PC-3 (cell line): ENCODE results near the gene NEK4. TPM values are rescaled to one million over a fixed set of nuclear protein-coding genes. Genes with fewer than 3 reads are reported as not detected.

ENCODE experiments used
- ATAC-seq: fragments of 200-7000 bp; cut with Tn5 transposase; 2 replicates; pipeline ENCODE4 v1.9.1; 2020; ENCODE audit warnings: mild to moderate bottlenecking, moderate library complexity
- BruUV-seq: library from RNA; stranded (reverse); fragments of 400-500 nt; replicated peaks from 2 replicates; lab custom pipeline; 2021; lab: Mats Ljungman, UMichigan
- CTCF ChIA-PET: fragments of 300-600 bp; sonication (Branson Sonifier 250); formaldehyde crosslinking; loops from one replicate; lab custom pipeline; 2022; ENCODE audit warnings: antibody characterized with exemption; lab: Charles Lee
- POLR2A ChIA-PET: fragments of 300-600 bp; sonication (Branson Sonifier 250); formaldehyde crosslinking; loops from one replicate; lab custom pipeline; 2022; ENCODE audit warnings: antibody characterized with exemption; ENCODE audit not compliant: unreplicated experiment; lab: Charles Lee
- DNase-seq: peaks from one replicate; pipeline ENCODE4 v3.0.0-alpha.2; 2015
- H2AFZ ChIP-seq: fragments of 300-600 bp; sonication (generic); 2 replicates; pipeline ENCODE4 v1.6.0; 2016; ENCODE audit warnings: antibody characterized with exemption, low read length
- H3F3A ChIP-seq: fragments of 300-600 bp; sonication (generic); one replicate; pipeline ENCODE4 v1.6.0; 2017; ENCODE audit warnings: antibody characterized with exemption, low read length, control low read depth, mild to moderate bottlenecking; ENCODE audit not compliant: unreplicated experiment
- H3K27ac ChIP-seq: fragments of 300-600 bp; sonication (generic); 2 replicates; pipeline ENCODE4 v1.5.1; 2016; ENCODE audit warnings: mild to moderate bottlenecking, low read length
- H3K27me3 ChIP-seq: fragments of 300-600 bp; sonication (generic); 2 replicates; pipeline ENCODE4 v1.6.1; 2016; ENCODE audit warnings: low read length, mixed read lengths
- H3K36me3 ChIP-seq: fragments of 300-600 bp; sonication (generic); 2 replicates; pipeline ENCODE4 v1.6.1; 2016; ENCODE audit warnings: low read depth, mixed run types, low read length, mixed read lengths
- H3K4me1 ChIP-seq: fragments of 300-600 bp; sonication (generic); 2 replicates; pipeline ENCODE4 v1.5.1; 2016; ENCODE audit warnings: low read length; ENCODE audit not compliant: insufficient read depth
- H3K4me2 ChIP-seq: fragments of 300-600 bp; sonication (generic); 2 replicates; pipeline ENCODE4 v1.6.0; 2016; ENCODE audit warnings: low read length
- H3K4me3 ChIP-seq: fragments of 300-600 bp; sonication (generic); 2 replicates; pipeline ENCODE4 v1.5.1; 2016; ENCODE audit warnings: mild to moderate bottlenecking, low read length, mixed read lengths
- H3K79me2 ChIP-seq: fragments of 300-600 bp; sonication (generic); 2 replicates; pipeline ENCODE4 v1.6.1; 2017; ENCODE audit warnings: low read length, mixed read lengths
- H3K9ac ChIP-seq: fragments of 300-600 bp; sonication (generic); 2 replicates; pipeline ENCODE4 v1.6.0; 2016; ENCODE audit warnings: mild to moderate bottlenecking, low read length
- H3K9me2 ChIP-seq: fragments of 300-600 bp; sonication (generic); replicated peaks from 2 replicates; pipeline ENCODE4 v1.6.1; 2016; ENCODE audit warnings: mixed run types, low read length, mixed read lengths
- H3K9me3 ChIP-seq: fragments of 300-600 bp; sonication (generic); 2 replicates; pipeline ENCODE4 v1.6.1; 2016; ENCODE audit warnings: low read length, mixed read lengths
- H4K20me1 ChIP-seq: fragments of 300-600 bp; sonication (generic); 2 replicates; pipeline ENCODE4 v1.6.1; 2016; ENCODE audit warnings: low read length, mixed read lengths
- CTCF ChIP-seq: fragments of 300-600 bp; sonication (generic); conservative IDR thresholded peaks from 2 replicates; pipeline ENCODE4 v1.5.1; 2017; ENCODE audit warnings: antibody characterized with exemption, low read depth, mild to moderate bottlenecking, low read length
- EZH2 ChIP-seq: fragments of 300-600 bp; sonication (generic); IDR thresholded peaks from one replicate; pipeline ENCODE4 v1.6.1; 2017; ENCODE audit warnings: antibody characterized with exemption, mild to moderate bottlenecking, low read length; ENCODE audit not compliant: unreplicated experiment
- EZH2phosphoT487 ChIP-seq: fragments of 300-600 bp; sonication (generic); IDR thresholded peaks from 2 replicates; pipeline ENCODE4 v1.6.1; 2018; ENCODE audit warnings: mild to moderate bottlenecking, antibody characterized with exemption, low read length, borderline replicate concordance
- intact Hi-C: fragments of 100-400 bp; cut with micrococcal nuclease; formaldehyde crosslinking; loops from 2 replicates; pipeline ENCODE4 v1.9.0; 2023
- total RNA-seq: library from RNA; depleted of rRNA; stranded (reverse); fragments of >200 nt; gene quantifications from 2 replicates; pipeline ENCODE4 v1.2.3, GENCODE V29; 2014

Gene NEK4
- total RNA-seq, 1 experiment from 2014 or later = 33.6 TPM

GRCh38 chr3:52798978-52799476 is 28.3 kb upstream of the NEK4 start:
- intact Hi-C loops = no loop called here
- Histone ChIP-seq H3K4me1 (peaks cover 4% of the 10 kb centered on the region; the same call in 1 of the 2 replicates), H3K36me3 (no peaks in the 10 kb centered on the region), H3K4me2 (no peak overlapping the region), H2AFZ (no peak overlapping the region), H3F3A (no peaks in the 10 kb centered on the region), H3K4me3 (no peak overlapping the region), H3K9me2 (no peaks in the 10 kb centered on the region), H3K27me3 (no peaks in the 10 kb centered on the region), H4K20me1 (no peaks in the 10 kb centered on the region), H3K9ac (no peak overlapping the region), H3K79me2 (no peaks in the 10 kb centered on the region), H3K27ac (no peak overlapping the region), H3K9me3 (no peaks in the 10 kb centered on the region)
- DNase-seq (peak; percentile 76), ATAC-seq (peak; percentile 69)
- TF ChIP-seq CTCF = peak; percentile 80
- TF ChIP-seq EZH2phosphoT487 = no peak
- no peak for TF ChIP-seq EZH2
- ChIA-PET CTCF (no interaction called here), POLR2A (no interaction called here)
- BruUV-seq = no TSS peak

GRCh38 chr3:52798376-52798977 is 27.7 kb upstream of the NEK4 start:
- Histone ChIP-seq H3K4me2 (no peak overlapping the region), H3K9me2 (no peaks in the 10 kb centered on the region), H3F3A (no peaks in the 10 kb centered on the region), H2AFZ (no peak overlapping the region), H4K20me1 (no peaks in the 10 kb centered on the region), H3K4me1 (peaks cover 4% of the 10 kb centered on the region; the same call in 1 of the 2 replicates), H3K9ac (no peak overlapping the region), H3K79me2 (no peaks in the 10 kb centered on the region), H3K36me3 (no peaks in the 10 kb centered on the region), H3K4me3 (no peak overlapping the region), H3K27me3 (no peaks in the 10 kb centered on the region), H3K27ac (no peak overlapping the region), H3K9me3 (no peaks in the 10 kb centered on the region)
- CTCF ChIA-PET = no interaction called here
- DNase-seq = no peak
- ATAC-seq = peak; percentile 28
- no peak for TF ChIP-seq EZH2phosphoT487
- TF ChIP-seq CTCF = no peak
- no peak for TF ChIP-seq EZH2
- POLR2A ChIA-PET = no interaction called here
- intact Hi-C loops = no loop called here
- no TSS peak for BruUV-seq

- Histone ChIP-seq H3K27me3 (no peaks in the 10 kb centered on the region), H3K4me2 (no peak overlapping the region), H2AFZ (no peak overlapping the region), H3K9ac (no peak overlapping the region), H3K9me3 (no peaks in the 10 kb centered on the region), H3K4me3 (no peak overlapping the region), H3K4me1 (peaks cover 4% of the 10 kb centered on the region; the same call in 1 of the 2 replicates), H3K9me2 (no peaks in the 10 kb centered on the region), H3K27ac (no peak overlapping the region), H3F3A (no peaks in the 10 kb centered on the region), H3K79me2 (no peaks in the 10 kb centered on the region), H3K36me3 (no peaks in the 10 kb centered on the region), H4K20me1 (no peaks in the 10 kb centered on the region)
- ChIA-PET POLR2A (no interaction called here), CTCF (interaction anchor here (0.6 kb wide), 1 partner anchor 16 kb away, joined by 3 read pairs; no protein-coding TSS in a partner anchor)
- no TSS peak for BruUV-seq
- no peak for ATAC-seq
- DNase-seq = no peak
- intact Hi-C loops = no loop called here
- TF ChIP-seq EZH2 = no peak
- no peak for TF ChIP-seq CTCF
- TF ChIP-seq EZH2phosphoT487 = no peak
Measured at GRCh38 chr3:52796411-52796810, 25.7 kb upstream of the NEK4 start.
